Stimulated activated CD8-positive, alpha-beta memory T cell treated with anti-CD3 and anti-CD28 coated beads, Interleukin-4, amount 100 ng/mL, for 24 hours (primary cell): ENCODE measurements around the gene ZYG11B.
"Not testable (repeated sequence)": the region's sequence is repeated elsewhere in the genome, so short reads cannot be mapped to it uniquely, and the experiment has no call there.

Source experiments
- DNase-seq: peaks from one replicate; pipeline ENCODE4 v3.0.0-alpha.2; 2020; ENCODE audit warnings: low read depth

Gene ZYG11B

DNA sequence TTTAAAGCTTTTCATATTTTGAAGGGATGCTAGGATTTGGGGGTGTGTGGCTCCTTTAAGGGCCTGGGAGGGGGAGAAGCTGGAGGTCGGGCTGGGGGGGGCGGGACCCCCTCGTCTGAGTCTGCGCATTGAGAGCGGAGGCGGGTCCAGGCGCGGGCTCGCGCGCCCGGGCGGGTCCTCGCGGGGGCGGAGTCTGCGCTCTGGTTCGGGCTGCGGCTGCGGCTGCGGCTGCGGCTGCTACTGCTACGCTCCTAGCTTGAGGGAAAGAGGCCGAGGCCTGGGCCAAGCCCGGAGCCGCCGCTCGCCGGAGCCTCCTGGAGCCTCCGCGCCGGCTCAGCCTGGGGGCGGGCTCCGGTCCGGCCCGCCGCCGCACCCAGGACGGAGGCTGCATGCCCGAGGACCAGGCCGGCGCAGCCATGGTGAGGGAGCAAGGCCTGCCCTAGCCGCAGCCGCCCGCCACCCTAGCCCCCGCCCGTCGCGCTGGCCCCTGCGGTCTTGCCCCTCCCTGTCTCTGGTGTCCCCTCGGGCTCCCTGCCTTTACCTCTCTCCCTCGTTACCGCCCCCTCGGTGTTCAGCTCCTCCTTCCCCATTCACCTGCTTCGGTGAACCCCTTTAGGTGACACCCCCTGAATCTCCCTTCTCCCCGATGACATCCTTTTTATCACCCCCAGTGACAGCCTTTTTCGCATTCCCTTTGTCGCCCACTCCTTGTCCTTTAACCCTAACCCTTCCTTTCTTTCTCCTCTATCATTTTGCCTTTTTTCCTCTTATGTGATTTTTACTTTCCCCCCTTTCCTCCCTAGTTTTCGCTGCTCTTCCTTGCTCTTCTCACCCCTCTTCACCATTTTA lies at the start of gene ZYG11B:
ZYG11B (plus strand) TSS at position 189 of the 849 bp plus-strand sequence; CDS start at position 390, 201 bp downstream.
- peak; percentile 88 for DNase-seq

GRCh38 chr1:52677076-52677806 lies 49.0 kb upstream of the ZYG11B start:
- DNase-seq = no peak

- no peak for DNase-seq
Observed at GRCh38 chr1:52679048-52679447, 47.2 kb upstream of the ZYG11B start.

DNA sequence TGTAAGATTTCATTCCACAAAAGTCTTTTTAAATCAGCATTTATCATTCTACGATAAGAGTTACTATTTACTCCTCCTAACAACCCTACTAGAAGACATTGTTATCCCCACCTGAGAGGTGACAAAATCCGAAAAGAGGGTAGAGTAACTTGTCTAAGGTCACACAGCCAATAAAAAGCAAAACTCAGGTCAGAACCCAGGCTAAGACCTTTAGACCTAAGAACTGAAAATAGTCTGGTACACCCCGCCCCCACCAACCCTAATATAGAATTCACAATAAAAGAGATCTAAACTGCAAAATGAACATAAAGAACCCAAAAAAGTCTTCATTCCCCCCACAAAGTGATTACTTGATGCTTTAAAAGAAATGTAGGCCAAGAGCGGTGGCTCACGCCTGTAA lies 46.8 kb upstream of the ZYG11B start:
- DNase-seq = no peak

DNA sequence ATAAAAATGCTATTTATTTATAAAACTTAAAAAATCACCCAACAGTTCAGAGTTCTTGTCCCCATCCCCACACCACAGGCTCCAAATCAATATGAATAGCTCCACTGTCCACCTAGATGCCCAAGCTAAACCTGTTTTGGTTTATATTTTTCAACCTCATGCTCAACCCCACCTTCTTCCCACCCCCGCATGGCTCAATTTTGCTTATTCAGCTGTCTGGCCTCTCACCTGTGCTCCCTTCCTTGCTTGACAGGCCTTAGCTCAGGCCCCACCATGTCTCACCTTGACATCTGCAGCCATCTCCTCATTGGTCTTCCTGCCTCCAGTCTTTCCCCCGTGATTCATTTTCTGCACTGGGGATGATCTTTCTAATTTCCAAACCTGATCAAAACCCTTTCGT lies 45.9 kb upstream of the ZYG11B start:
- no peak for DNase-seq

- no peak for DNase-seq
Observed at GRCh38 chr1:52681136-52681535, 45.1 kb upstream of the ZYG11B start.

- no peak for DNase-seq
Observed at GRCh38 chr1:52683367-52683940, 42.8 kb upstream of the ZYG11B start.

- DNase-seq = no peak
Observed at GRCh38 chr1:52684545-52684944, 41.7 kb upstream of the ZYG11B start.

GRCh38 chr1:52686261-52686751 lies 39.9 kb upstream of the ZYG11B start:
- DNase-seq = peak; percentile 52

DNA sequence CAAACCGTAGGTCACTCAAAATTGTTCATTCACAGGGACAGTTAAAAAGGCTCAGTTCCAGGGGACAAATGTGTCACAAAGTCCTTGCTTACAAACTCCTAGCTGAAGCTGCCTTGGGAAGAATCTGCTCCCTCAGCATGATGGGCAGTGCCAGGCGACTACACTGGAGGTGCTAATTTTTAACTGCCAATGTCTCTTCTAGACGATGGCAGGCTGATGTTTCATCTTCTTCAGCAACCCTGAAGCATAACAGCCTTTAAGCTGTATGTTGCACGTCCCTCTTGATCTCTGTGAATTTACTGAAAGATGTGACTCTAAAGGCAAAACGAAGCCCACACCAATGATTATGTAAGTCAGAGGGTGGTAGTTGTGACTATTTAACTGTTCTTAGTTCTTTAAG lies 39.4 kb upstream of the ZYG11B start:
- no peak for DNase-seq

GRCh38 chr1:52691821-52692220 lies 34.4 kb upstream of the ZYG11B start:
- DNase-seq = no peak

DNA sequence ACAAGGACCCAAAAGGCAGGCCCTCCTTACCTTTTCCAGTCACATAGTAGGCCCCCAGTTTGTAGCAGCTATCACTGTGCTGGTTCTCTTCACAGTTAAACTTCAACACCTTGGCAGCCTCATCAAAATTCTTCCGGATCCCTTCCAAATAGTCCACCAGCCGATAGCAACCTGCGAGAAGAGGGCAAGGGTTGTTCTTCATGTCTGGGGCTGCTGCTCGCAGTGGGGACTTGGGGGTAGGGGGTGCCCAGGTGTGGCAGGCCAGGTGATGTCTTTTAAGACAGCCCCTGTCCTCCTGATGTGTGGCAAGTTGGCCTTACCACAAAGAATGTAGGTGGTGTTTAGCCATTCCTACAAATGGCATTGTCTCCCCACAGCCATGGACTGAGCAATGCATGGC lies 33.6 kb upstream of the ZYG11B start:
- DNase-seq = no peak

DNA sequence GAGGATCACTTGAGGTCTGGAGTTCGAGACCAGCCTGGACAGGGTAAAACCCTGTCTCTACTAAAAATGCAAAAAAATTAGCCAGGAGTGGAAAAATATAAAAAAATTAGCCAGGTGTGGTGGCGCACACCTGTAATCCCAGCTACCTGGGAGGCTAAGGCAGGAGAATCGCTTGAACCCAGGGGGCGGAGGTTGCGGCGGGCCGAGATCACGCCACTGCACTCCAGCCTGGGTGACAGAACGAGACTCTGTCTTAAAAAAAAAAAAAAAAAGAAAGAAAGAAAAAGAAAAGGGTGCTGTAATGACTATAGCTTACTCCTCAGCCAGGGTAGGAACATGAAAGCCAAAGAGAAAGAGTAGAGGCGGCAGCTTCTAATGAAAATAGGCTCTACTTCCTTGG lies 32.9 kb upstream of the ZYG11B start:
- not testable (repeated sequence) for DNase-seq

GRCh38 chr1:52693843-52694242 lies 32.4 kb upstream of the ZYG11B start:
- DNase-seq = no peak

DNA sequence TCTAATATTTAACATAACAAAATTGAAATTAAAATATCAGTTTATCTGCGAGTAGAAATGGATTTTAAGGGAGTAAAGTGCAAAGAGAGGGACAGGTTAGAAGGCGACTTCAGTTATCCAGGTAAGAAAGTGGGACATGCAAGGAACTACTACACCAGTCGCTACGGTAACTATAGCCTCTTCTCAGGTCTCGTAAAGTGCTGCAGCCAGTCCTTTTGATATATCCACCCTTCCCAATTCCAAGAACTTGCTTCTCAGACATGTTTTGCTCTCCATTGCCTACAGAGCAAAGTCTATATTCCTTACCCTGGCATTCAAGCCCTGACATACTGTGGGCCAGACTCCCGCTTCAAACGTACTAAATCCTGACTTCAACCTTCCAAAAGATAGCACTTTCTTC lies 30.6 kb upstream of the ZYG11B start:
- no peak for DNase-seq

- peak; percentile 66 for DNase-seq
Observed at GRCh38 chr1:52697795-52698674, 28.2 kb upstream of the ZYG11B start, which contains the start of gene COA7. COA7 (minus strand) TSS chr1:52698347; CDS start chr1:52698326, 21 bp downstream.

GRCh38 chr1:52702886-52703787 lies 23.1 kb upstream of the ZYG11B start:
- DNase-seq = peak; percentile 69

DNA sequence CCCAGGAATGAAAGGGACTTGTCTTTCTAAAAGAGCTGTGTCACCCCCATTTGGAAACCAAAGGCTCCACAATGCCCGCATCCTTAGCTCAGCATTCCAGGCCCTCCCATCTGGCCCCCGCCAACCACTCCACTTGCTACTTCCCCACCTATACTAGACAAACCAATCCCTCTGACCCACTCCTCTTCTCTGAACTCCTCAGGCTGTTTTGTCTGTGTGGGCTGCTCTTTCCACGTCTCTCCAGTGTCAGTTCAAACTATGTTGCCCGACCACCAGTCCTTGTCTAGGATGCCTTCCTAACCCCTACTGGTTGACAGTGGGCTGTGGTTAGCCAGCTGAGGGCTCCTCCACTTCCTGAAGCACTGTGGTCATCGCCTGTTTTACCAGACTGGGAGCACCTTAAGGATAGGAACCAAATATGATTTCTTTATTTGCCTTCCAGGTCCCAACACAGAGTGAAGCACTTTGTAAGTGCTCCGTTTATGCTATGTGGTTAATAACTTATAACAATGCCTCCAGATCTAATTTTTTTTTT lies 20.1 kb upstream of the ZYG11B start:
- no peak for DNase-seq

GRCh38 chr1:52706941-52707926 lies 19.0 kb upstream of the ZYG11B start:
- DNase-seq = no peak
